ENCODE measurements around the gene SLC22A5.

SLC22A5 gene

DNA sequence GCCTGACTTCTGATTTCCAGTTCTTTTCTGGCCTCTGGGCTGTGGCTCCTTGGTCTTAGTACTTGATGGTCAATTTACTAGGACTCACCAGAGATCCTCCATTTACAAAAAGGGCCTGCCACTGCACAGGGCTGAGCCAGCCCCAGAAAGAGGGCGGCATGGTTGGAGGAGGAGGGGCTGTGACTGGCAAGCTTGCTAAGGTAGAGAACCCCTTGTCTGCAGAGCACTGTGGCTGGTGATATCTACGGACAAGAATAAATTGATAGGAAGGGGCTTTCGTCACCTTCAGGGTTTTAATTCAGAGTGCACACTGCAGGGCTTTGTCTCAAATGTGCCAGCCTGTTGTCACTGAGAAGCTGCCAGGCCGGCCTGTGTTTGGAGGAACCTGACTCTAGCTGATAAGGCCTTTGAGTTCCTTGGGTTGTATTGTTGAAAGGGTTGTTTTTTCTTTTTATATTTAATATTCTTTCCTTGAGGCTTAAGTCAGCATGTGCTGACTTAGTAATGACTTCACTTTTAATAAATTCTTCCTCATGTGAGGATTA lies 15.1 kb downstream of the SLC22A5 start:
- H3K9ac ChIP-seq = no peak overlapping the region
- TF ChIP-seq, protein P1, sequence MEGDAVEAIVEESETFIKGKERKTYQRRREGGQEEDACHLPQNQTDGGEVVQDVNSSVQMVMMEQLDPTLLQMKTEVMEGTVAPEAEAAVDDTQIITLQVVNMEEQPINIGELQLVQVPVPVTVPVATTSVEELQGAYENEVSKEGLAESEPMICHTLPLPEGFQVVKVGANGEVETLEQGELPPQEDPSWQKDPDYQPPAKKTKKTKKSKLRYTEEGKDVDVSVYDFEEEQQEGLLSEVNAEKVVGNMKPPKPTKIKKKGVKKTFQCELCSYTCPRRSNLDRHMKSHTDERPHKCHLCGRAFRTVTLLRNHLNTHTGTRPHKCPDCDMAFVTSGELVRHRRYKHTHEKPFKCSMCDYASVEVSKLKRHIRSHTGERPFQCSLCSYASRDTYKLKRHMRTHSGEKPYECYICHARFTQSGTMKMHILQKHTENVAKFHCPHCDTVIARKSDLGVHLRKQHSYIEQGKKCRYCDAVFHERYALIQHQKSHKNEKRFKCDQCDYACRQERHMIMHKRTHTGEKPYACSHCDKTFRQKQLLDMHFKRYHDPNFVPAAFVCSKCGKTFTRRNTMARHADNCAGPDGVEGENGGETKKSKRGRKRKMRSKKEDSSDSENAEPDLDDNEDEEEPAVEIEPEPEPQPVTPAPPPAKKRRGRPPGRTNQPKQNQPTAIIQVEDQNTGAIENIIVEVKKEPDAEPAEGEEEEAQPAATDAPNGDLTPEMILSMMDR (conservative IDR thresholded peaks at IDR 0.05; ENCODE audit: low read depth, low read length) = no peak

DNA sequence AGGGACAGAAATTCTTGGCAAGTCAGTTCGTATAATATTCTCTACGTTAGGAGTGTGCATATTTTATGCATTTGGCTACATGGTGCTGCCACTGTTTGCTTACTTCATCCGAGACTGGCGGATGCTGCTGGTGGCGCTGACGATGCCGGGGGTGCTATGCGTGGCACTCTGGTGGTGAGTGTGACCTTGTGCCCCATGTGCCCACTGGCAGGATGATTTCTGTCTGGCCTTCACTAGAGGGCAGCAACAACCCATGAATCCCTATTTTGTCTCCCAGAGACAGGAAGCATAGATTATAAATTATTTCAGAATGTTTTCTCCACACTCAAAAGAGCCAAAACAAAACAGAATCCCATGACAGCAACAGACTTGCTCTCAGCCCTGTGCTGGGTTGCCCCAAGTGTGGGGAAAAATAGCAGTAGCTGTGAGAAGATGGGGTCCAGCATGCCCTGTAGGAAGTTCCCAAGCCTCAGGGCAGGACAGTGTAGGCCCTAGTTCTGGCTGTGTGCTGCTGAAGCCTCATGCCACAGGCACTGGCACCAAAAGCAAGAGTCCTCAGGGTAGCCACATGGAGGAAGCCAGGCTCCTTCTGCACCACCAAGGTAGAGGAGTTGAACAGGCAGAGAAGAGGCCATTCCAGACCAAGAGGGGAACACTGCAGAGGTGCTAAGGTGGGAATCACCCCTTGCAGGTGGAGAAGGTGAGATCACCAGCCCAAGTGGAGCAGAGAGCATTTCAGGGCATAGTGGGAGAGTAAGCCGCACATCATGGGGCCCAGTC lies 16.0 kb downstream of the SLC22A5 start:
- Histone ChIP-seq H3K27me3 (ENCODE audit: insufficient read depth, low read depth) (no peaks in the 10 kb centered on the region), H4K20me1 (ENCODE audit: insufficient read depth) (no peaks in the 10 kb centered on the region), H2AFZ (ENCODE audit: low read depth) (peak overlapping the region; percentile 48), H3K36me3 (ENCODE audit: insufficient read depth) (no peaks in the 10 kb centered on the region), H3K4me2 (peak overlapping the region; percentile 4; the same call in 1 of the 2 replicates), H3K27ac (peak overlapping the region; percentile 29; the same call in 1 of the 2 replicates), H3K4me1 (ENCODE audit: low read depth, poor library complexity, severe bottlenecking) (peaks cover 44% of the 10 kb centered on the region), H3K9ac (no peak overlapping the region), H3K79me2 (ENCODE audit: insufficient read depth, low read depth) (no peaks in the 10 kb centered on the region), H3K4me3 (IDR thresholded peaks at IDR 0.05; ENCODE audit: insufficient read depth, low read depth, low read length) (no peak overlapping the region)
- TF ChIP-seq, protein P1 (conservative IDR thresholded peaks at IDR 0.05; ENCODE audit: low read depth, low read length) = peak; percentile 95

More for the DNA sequence above, 15.1 kb downstream of the SLC22A5 start:
- H3K27ac ChIP-seq = no peak overlapping the region
- no peak overlapping the region for H3K4me2 ChIP-seq
- no peaks in the 10 kb centered on the region for H3K36me3 ChIP-seq (ENCODE audit: insufficient read depth)
- no peak overlapping the region for H3K4me3 ChIP-seq (IDR thresholded peaks at IDR 0.05; ENCODE audit: insufficient read depth, low read depth, low read length)
- no peaks in the 10 kb centered on the region for H4K20me1 ChIP-seq (ENCODE audit: insufficient read depth)
- no peaks in the 10 kb centered on the region for H3K79me2 ChIP-seq (ENCODE audit: insufficient read depth, low read depth)
- peaks cover 41% of the 10 kb centered on the region for H3K4me1 ChIP-seq (ENCODE audit: low read depth, poor library complexity, severe bottlenecking)
- H3K27me3 ChIP-seq (ENCODE audit: insufficient read depth, low read depth) = no peaks in the 10 kb centered on the region
- no peak overlapping the region for H2AFZ ChIP-seq (ENCODE audit: low read depth)

DNA sequence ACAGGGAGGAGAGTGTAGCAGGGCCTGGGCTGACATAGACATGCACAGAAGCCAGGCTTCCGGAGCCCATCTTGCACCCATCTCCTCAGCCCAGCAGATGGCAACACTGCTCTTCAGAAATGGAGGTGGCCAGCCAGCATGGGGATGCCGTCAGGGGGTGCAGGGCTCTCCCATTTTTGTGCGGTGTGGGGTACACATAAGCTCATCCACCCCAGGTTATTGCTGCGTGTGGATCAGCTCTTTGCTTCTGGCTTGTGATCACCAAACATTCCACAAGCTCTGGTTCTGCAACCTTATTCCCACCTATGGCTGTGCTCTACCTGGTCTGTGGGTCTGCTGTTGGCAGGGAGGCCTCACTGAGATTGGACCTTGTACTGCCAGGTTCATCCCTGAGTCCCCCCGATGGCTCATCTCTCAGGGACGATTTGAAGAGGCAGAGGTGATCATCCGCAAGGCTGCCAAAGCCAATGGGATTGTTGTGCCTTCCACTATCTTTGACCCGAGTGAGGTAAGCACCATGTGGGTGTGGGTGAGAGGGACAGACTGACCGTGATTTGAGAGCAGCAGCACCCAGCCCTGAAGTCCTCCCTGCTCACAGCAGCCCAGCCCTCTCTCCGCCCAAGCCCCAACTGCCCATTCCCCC lies 17.3 kb downstream of the SLC22A5 start:
- H3K27ac ChIP-seq = no peak overlapping the region
- peaks cover 44% of the 10 kb centered on the region for H3K4me1 ChIP-seq (ENCODE audit: low read depth, poor library complexity, severe bottlenecking)
- H3K27me3 ChIP-seq (ENCODE audit: insufficient read depth, low read depth) = no peaks in the 10 kb centered on the region
- no peaks in the 10 kb centered on the region for H4K20me1 ChIP-seq (ENCODE audit: insufficient read depth)
- peak overlapping the region; percentile 8; the same call in 1 of the 2 replicates for H2AFZ ChIP-seq (ENCODE audit: low read depth)
- H3K4me3 ChIP-seq (IDR thresholded peaks at IDR 0.05; ENCODE audit: insufficient read depth, low read depth, low read length) = no peak overlapping the region
- no peaks in the 10 kb centered on the region for H3K36me3 ChIP-seq (ENCODE audit: insufficient read depth)
- H3K9ac ChIP-seq = no peak overlapping the region
- TF ChIP-seq, protein P1 (conservative IDR thresholded peaks at IDR 0.05; ENCODE audit: low read depth, low read length) = peak; percentile 89
- H3K4me2 ChIP-seq = no peak overlapping the region; the same call in 1 of the 2 replicates
- no peaks in the 10 kb centered on the region for H3K79me2 ChIP-seq (ENCODE audit: insufficient read depth, low read depth)

DNA sequence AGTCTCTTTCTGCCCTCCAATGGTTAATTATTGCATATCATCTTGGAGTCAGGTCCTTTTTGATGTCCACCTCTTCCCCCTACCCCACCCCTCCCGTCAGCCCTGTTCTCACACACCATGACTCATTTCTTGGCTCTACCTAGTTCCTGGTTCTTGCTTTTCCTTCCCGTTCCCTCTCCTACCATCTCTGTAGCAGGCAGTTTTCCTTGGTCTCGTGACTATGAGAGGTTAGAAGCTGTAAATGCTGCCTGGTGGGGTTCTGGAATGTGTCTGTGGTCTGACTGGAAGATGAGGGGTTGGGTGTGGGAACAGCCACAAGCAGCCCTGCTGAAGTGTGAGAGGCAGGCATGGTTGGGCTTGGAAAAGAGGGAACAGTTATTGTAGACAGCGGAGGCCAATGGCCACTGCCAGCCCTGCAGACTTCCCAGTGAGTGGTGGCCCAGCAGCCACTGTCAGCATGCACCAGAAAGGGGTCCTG lies 18.2 kb downstream of the SLC22A5 start:
- Histone ChIP-seq H4K20me1 (ENCODE audit: insufficient read depth) (no peaks in the 10 kb centered on the region), H3K4me1 (ENCODE audit: low read depth, poor library complexity, severe bottlenecking) (peaks cover 44% of the 10 kb centered on the region), H3K4me3 (IDR thresholded peaks at IDR 0.05; ENCODE audit: insufficient read depth, low read depth, low read length) (no peak overlapping the region), H3K79me2 (ENCODE audit: insufficient read depth, low read depth) (no peaks in the 10 kb centered on the region), H2AFZ (ENCODE audit: low read depth) (no peak overlapping the region), H3K27ac (no peak overlapping the region), H3K9ac (no peak overlapping the region), H3K27me3 (ENCODE audit: insufficient read depth, low read depth) (no peaks in the 10 kb centered on the region), H3K4me2 (peak overlapping the region; percentile 34), H3K36me3 (ENCODE audit: insufficient read depth) (no peaks in the 10 kb centered on the region)
- TF ChIP-seq, protein P1 (conservative IDR thresholded peaks at IDR 0.05; ENCODE audit: low read depth, low read length) = no peak

Measured in KMS-11 (cell line).